ENCODE results near the gene CD247. TPM values are rescaled to one million over a fixed set of nuclear protein-coding genes. Genes with fewer than 3 reads are reported as not detected.
A peak's percentile ranks its signal among the peaks of the same experiment; 100 is the strongest.

Gene CD247
- polyA plus RNA-seq, 2 of the 4 experiments (the other 2 are of a cell fraction), result 0.10 to 0.27 TPM

DNA sequence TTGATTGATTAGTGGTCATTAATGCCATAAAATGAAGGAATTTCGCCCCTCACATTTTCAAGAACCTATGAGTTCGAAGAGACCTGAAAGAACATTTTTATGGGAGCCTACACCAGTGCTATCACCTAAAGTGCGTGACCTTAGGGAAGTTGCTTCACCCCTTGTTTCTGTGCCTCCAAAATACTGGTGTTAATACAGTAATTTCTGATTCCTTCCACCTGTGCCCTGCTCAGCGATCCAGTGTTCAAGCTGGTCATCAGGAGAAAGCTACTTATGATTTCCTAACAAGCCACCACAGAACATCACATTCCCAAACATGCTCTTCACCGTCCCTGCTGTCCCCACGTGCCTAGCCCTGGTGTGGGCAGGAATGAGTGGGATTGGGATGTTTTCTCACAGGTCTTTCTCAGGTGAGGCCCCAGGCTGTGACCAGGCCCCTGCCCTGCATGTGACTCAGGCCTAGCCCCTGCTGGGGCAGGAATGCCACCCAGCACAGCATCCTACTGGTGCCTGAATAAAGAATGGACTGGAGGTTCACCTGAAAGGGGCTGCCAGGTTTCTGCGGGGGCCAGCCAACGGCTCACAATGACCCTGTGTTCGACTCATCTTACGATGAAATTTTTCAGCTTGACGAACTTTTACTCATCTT, 60.3 kb downstream of the CD247 start:
- no peaks in the 10 kb centered on the region for H3K9me3 ChIP-seq
- peaks cover 6% of the 10 kb centered on the region; the same call in 1 of the 3 replicates for H3K4me1 ChIP-seq
- DNase-seq (ENCODE audit: low read depth in 1 of 2, low spot score in 1 of 2) (no peak), FAIRE-seq (no peak), ATAC-seq (no peak)
- 83% methylated on average over 11 of the region's 11 CpGs for WGBS (ENCODE audit: missing lambda C conversion rate)
- no peak overlapping the region for H3K4me3 ChIP-seq
- CTCF ChIA-PET, result interaction anchor here (1.1 to 2.5 kb wide), 2 partner anchors 14 to 15 kb away, joined by 3 to 9 read pairs; no protein-coding TSS in a partner anchor
- no peak overlapping the region for H3K4me2 ChIP-seq
- no peak overlapping the region for H3K27ac ChIP-seq
- POLR2A ChIA-PET, result no interaction called here
- TF ChIP-seq EP300 (IDR thresholded peaks at IDR 0.05), result no peak
- TF ChIP-seq EHMT2 (IDR thresholded peaks at IDR 0.05; ENCODE audit: low read depth), result no peak
- no peak for TF ChIP-seq JUNB (IDR thresholded peaks at IDR 0.05)
- no peak for TF ChIP-seq EHF (CRISPR knock-in tag; IDR thresholded peaks at IDR 0.05)
- TF ChIP-seq, protein P1, sequence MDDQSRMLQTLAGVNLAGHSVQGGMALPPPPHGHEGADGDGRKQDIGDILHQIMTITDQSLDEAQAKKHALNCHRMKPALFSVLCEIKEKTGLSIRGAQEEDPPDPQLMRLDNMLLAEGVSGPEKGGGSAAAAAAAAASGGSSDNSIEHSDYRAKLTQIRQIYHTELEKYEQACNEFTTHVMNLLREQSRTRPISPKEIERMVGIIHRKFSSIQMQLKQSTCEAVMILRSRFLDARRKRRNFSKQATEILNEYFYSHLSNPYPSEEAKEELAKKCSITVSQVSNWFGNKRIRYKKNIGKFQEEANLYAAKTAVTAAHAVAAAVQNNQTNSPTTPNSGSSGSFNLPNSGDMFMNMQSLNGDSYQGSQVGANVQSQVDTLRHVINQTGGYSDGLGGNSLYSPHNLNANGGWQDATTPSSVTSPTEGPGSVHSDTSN (IDR thresholded peaks at IDR 0.05), result no peak
- TF ChIP-seq HDAC2 (IDR thresholded peaks at IDR 0.05), result no peak
- TF ChIP-seq RFX5 (IDR thresholded peaks at IDR 0.05), result no peak
- TF ChIP-seq CEBPB (IDR thresholded peaks at IDR 0.05), result no peak

DNA sequence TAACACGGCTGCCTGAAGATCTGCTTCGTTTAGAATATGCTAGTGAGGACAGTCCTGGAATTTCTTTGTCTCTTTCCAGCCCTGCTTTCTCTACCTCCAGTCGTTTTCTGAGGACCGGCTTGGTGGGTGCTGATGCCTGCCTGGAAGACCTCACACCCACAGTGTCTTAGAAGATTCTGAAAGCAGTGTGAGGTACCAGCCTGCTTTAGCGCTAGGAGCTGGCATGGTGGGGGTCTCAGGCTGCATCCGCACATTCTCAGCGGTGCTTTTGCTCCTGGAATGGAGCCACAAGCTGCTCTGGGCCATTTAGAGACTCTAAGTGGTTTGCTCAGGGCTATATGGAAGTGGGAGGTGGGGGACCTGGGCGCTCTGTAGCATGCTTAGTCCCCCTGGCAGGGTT, 61.4 kb downstream of the CD247 start:
- CTCF ChIA-PET, result interaction anchor here (0.6 to 3.6 kb wide), 7 partner anchors 12 to 76 kb away, joined by 3 to 23 read pairs (median 3); no protein-coding TSS in a partner anchor

DNA sequence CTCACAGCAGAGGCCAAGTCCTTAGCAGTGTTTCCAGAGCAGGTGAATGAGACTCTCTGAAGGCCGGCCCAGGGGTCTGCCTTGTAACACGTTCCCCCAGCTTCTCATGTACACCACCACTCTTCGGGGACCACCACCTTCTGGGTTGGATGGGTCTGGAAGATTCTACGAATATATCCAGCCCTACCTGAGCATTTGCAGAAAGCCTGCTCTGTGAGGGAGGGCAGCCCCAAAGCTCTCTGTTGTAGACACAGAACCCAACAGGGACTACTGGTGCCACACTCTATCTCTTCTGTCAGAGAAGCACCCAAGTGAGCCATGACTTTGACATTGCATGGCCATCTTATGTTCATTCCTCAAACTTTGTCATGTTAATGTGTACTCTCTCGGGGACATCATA, 61.8 kb downstream of the CD247 start:
- 90% methylated on average over 5 of the region's 5 CpGs for WGBS (ENCODE audit: missing lambda C conversion rate)
- Histone ChIP-seq H3K4me1 (peaks cover 6% of the 10 kb centered on the region; the same call in 1 of the 3 replicates), H3K9me3 (no peaks in the 10 kb centered on the region), H3K27ac (no peak overlapping the region), H3K4me2 (no peak overlapping the region), H3K4me3 (no peak overlapping the region)
- ChIA-PET POLR2A (interaction anchor here (1.9 to 2.3 kb wide), 3 partner anchors 14 to 97 kb away, joined by 5 to 7 read pairs (median 6); partner anchors contain the start of gene CREG1), CTCF (interaction anchor here (1.3 to 3.6 kb wide), 6 partner anchors 10 to 77 kb away, joined by 3 to 23 read pairs (median 6); no protein-coding TSS in a partner anchor)
- TF ChIP-seq CEBPB (IDR thresholded peaks at IDR 0.05) (no peak), EP300 (IDR thresholded peaks at IDR 0.05) (no peak)
- no peak for FAIRE-seq
- no peak for ATAC-seq
- no peak for DNase-seq (ENCODE audit: low read depth in 1 of 2, low spot score in 1 of 2)

More for the DNA sequence above, 61.4 kb downstream of the CD247 start:
- TF ChIP-seq, protein P2, sequence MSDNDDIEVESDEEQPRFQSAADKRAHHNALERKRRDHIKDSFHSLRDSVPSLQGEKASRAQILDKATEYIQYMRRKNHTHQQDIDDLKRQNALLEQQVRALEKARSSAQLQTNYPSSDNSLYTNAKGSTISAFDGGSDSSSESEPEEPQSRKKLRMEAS (IDR thresholded peaks at IDR 0.05), result no peak
- TF ChIP-seq, protein P3, sequence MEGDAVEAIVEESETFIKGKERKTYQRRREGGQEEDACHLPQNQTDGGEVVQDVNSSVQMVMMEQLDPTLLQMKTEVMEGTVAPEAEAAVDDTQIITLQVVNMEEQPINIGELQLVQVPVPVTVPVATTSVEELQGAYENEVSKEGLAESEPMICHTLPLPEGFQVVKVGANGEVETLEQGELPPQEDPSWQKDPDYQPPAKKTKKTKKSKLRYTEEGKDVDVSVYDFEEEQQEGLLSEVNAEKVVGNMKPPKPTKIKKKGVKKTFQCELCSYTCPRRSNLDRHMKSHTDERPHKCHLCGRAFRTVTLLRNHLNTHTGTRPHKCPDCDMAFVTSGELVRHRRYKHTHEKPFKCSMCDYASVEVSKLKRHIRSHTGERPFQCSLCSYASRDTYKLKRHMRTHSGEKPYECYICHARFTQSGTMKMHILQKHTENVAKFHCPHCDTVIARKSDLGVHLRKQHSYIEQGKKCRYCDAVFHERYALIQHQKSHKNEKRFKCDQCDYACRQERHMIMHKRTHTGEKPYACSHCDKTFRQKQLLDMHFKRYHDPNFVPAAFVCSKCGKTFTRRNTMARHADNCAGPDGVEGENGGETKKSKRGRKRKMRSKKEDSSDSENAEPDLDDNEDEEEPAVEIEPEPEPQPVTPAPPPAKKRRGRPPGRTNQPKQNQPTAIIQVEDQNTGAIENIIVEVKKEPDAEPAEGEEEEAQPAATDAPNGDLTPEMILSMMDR (IDR thresholded peaks at IDR 0.05), result no peak
- no peak for TF ChIP-seq ZSCAN20 (CRISPR knock-in tag; IDR thresholded peaks at IDR 0.05)
- POLR2A ChIA-PET, result no interaction called here
- ATAC-seq, result no peak
- Histone ChIP-seq H3K27ac (no peak overlapping the region), H3K9me3 (no peaks in the 10 kb centered on the region), H3K4me2 (no peak overlapping the region), H3K4me1 (peaks cover 6% of the 10 kb centered on the region; the same call in 1 of the 3 replicates), H3K4me3 (no peak overlapping the region)
- no peak for DNase-seq (ENCODE audit: low read depth in 1 of 2, low spot score in 1 of 2)
- 84% methylated on average over 8 of the region's 8 CpGs for WGBS (ENCODE audit: missing lambda C conversion rate)
- FAIRE-seq, result no peak

DNA sequence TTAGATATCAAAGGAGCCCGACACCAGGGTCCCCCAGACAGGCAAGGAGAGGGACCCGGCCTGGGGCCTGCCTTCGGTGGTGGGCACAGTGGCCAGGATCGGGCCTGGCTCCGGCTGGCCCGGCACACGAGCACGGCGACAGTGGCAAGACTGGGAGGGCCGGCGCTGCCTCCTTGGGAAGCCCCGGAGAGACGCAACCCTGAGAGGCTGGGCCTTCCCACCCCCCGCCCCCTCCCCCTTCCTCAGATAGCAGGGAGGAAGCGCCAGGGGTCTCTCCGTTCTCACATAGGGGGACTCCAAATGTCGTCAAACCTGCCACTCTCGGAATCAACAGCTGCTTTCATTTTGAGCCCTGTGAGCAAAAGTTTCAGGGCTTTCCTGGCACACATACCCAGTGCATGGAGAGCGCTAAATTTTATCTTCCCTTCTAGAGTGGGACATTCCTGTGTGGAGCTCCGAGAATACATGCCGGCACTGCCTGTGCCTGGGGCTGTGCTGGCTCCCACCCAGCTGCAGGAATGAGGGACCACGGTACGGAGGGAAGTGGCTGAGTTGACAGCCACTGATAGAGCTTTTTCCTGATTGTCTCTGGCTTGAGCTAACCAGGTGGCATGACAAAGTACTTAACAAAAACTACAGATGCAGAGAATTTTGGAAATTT, 62.4 kb downstream of the CD247 start:
- TF ChIP-seq KDM1A (IDR thresholded peaks at IDR 0.05; ENCODE audit: low read depth) (no peak), POLR2AphosphoS2 (conservative IDR thresholded peaks at IDR 0.05; ENCODE audit: low read length) (no peak), POLR2A (IDR thresholded peaks at IDR 0.05; ENCODE audit: low read length) (no peak; the same call in 1 of the 2 replicates), SREBF2 (IDR thresholded peaks at IDR 0.05) (no peak), TP53 (CRISPR knock-in tag; IDR thresholded peaks at IDR 0.05) (no peak), RCOR1 (IDR thresholded peaks at IDR 0.05; ENCODE audit: low read depth, low read length) (no peak)
- peak overlapping the region; percentile 82 to 89 for H3K27ac ChIP-seq
- 68% methylated on average over 6 of the region's 23 CpGs for WGBS (ENCODE audit: missing lambda C conversion rate)
- ATAC-seq (peak; percentile 53 to 62), FAIRE-seq (no peak), DNase-seq (ENCODE audit: low read depth in 1 of 2, low spot score in 1 of 2) (peak in 1 of 2 experiments; percentile 13)
- H3K4me3 ChIP-seq, result peak overlapping the region; percentile 68
- peak overlapping the region; percentile 92 for H3K4me2 ChIP-seq
- peaks cover 6% of the 10 kb centered on the region; the same call in 1 of the 3 replicates for H3K4me1 ChIP-seq
- CTCF ChIA-PET, result interaction anchor here (1.0 to 3.6 kb wide), 11 partner anchors 9 to 397 kb away, joined by 3 to 23 read pairs (median 3); no protein-coding TSS in a partner anchor
- POLR2A ChIA-PET, result interaction anchor here (0.9 to 2.3 kb wide), 6 partner anchors 9 to 98 kb away, joined by 3 to 9 read pairs (median 6); partner anchors contain the start of gene CREG1
- H3K9me3 ChIP-seq, result no peaks in the 10 kb centered on the region
